ENCODE data around the gene GALNTL6.

GALNTL6 gene

DNA sequence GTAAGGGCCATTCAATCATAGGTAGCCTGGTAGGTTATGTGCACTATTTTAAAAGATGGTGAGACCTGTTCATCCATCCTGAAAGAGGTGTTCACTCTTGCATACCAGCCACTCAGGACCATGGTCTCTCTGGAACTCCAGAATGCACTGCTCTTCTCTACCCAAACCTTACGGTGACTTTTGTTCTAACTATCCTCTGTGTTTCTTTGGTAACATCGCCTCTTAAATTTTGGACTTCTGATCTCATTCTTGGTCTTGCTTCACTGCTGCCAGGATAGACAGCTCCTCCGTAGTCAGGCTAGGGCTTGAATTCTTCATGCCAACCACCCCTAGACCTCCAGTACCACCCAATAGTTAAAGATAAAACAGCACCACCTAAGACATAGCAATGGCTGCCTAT is 1009.1 kb downstream of the GALNTL6 start:
- Histone ChIP-seq H3K27me3 (ENCODE audit: control insufficient read depth, insufficient read depth, low read length) (peaks cover 13% of the 10 kb centered on the region), H3K9ac (ENCODE audit: low read depth, low read length) (no peak overlapping the region), H3K4me1 (ENCODE audit: control insufficient read depth, insufficient read depth, low read length) (no peaks in the 10 kb centered on the region), H3K4me2 (ENCODE audit: low read length) (no peak overlapping the region), H3K9me3 (replicated peaks; ENCODE audit: low read length) (no peaks in the 10 kb centered on the region), H3K36me3 (ENCODE audit: insufficient read depth, low read length) (no peaks in the 10 kb centered on the region), H3K4me3 (ENCODE audit: low read length) (no peak overlapping the region)

DNA sequence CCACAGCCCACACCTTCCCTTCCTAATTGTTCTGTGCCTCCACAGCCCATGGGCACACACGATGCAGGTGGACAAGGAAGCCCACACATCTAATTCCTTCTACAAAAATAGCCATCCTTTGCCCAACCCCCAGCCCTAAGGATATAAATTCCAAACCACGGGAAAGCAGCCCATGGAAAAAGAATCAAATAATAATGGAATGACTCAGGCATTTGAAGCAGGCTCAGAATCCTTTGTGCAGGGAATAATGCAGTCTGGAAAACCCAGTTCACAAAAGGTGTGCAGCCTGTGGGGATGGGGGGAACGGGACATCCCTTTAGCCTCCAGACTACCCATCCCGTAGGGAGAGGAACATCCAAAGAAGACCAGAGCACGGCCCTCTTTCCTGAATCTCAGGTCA is 1013.1 kb downstream of the GALNTL6 start:
- Histone ChIP-seq H3K9me3 (replicated peaks; ENCODE audit: low read length) (no peaks in the 10 kb centered on the region), H3K4me2 (ENCODE audit: low read length) (no peak overlapping the region), H3K4me1 (ENCODE audit: control insufficient read depth, insufficient read depth, low read length) (no peaks in the 10 kb centered on the region), H3K27me3 (ENCODE audit: control insufficient read depth, insufficient read depth, low read length) (peaks cover 11% of the 10 kb centered on the region), H3K4me3 (ENCODE audit: low read length) (no peak overlapping the region), H3K36me3 (ENCODE audit: insufficient read depth, low read length) (no peaks in the 10 kb centered on the region), H3K9ac (ENCODE audit: low read depth, low read length) (no peak overlapping the region)

DNA sequence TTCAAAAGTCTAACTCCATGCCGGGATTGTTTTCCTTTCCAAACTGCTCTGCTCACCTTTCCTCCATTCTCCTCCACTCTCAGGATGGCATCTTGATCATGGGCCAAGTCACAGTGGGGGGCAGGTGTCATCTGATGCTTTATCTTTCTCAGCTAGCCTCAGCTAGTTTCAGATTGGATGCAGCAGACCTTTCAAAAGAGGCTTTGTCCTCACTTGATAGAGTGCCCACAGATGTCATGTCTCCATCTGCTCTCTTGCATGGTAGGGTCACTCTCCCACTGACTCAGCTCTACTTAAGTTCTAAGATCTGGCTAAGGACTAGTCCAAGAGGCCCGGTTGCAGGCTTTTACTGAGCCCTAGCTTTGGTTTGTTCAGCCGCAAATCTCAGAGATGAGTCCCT is 1013.7 kb downstream of the GALNTL6 start:
- H3K4me2 ChIP-seq (ENCODE audit: low read length): no peak overlapping the region
- H3K4me1 ChIP-seq (ENCODE audit: control insufficient read depth, insufficient read depth, low read length): no peaks in the 10 kb centered on the region
- H3K4me3 ChIP-seq (ENCODE audit: low read length): no peak overlapping the region
- H3K9me3 ChIP-seq (replicated peaks; ENCODE audit: low read length): no peaks in the 10 kb centered on the region
- H3K9ac ChIP-seq (ENCODE audit: low read depth, low read length): no peak overlapping the region
- no peaks in the 10 kb centered on the region for H3K36me3 ChIP-seq (ENCODE audit: insufficient read depth, low read length)
- peaks cover 11% of the 10 kb centered on the region for H3K27me3 ChIP-seq (ENCODE audit: control insufficient read depth, insufficient read depth, low read length)

DNA sequence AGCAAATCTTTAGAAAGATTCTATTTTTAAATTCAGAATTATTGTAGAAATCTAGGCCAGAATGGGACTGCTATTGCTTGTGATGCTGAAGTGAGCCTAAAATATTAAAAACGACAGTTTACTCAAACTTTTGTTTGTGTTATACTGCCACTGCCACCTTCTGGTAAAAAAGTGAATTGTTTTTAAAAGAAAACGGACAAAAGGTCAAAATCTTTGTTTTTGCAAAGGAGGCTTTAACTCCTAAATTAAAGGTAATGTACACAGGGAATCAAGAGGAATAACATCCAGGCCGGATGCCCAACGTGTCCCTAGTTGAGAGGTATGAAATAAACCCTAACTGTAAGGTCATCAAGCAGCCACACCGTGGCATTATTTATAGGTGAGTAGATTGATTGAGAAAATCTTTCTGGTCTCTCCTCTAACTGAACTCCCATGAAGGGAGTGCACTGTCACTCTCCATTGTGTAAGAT is 1017.1 kb downstream of the GALNTL6 start:
- peaks cover 19% of the 10 kb centered on the region for H3K27me3 ChIP-seq (ENCODE audit: control insufficient read depth, insufficient read depth, low read length)
- H3K4me1 ChIP-seq (ENCODE audit: control insufficient read depth, insufficient read depth, low read length): no peaks in the 10 kb centered on the region
- no peaks in the 10 kb centered on the region for H3K9me3 ChIP-seq (replicated peaks; ENCODE audit: low read length)
- H3K9ac ChIP-seq (ENCODE audit: low read depth, low read length): no peak overlapping the region
- no peaks in the 10 kb centered on the region for H3K36me3 ChIP-seq (ENCODE audit: insufficient read depth, low read length)
- no peak overlapping the region for H3K4me2 ChIP-seq (ENCODE audit: low read length)
- no peak overlapping the region for H3K4me3 ChIP-seq (ENCODE audit: low read length)

DNA sequence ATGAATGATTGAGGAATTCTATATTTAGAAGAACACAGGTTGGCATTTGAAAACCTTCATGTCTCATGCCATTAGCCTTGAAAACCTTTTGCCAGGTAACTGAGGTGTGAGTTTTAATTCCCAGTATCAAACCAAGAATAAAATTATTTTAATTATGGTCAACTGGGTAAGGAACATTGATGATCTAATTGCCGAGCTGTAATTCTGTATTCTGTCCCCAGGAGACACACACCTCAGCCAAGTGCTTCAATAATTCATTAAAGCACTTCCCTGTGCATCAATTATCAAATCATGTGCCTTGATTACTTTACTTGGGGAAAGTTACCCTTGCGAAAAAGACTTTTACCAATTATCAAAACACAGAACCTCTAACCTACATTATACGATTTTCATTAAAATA is 1023.5 kb downstream of the GALNTL6 start:
- no peaks in the 10 kb centered on the region for H3K9me3 ChIP-seq (replicated peaks; ENCODE audit: low read length)
- no peak overlapping the region for H3K4me2 ChIP-seq (ENCODE audit: low read length)
- no peak overlapping the region for H3K4me3 ChIP-seq (ENCODE audit: low read length)
- no peak overlapping the region for H3K9ac ChIP-seq (ENCODE audit: low read depth, low read length)
- no peaks in the 10 kb centered on the region for H3K36me3 ChIP-seq (ENCODE audit: insufficient read depth, low read length)
- no peaks in the 10 kb centered on the region for H3K4me1 ChIP-seq (ENCODE audit: control insufficient read depth, insufficient read depth, low read length)
- H3K27me3 ChIP-seq (ENCODE audit: control insufficient read depth, insufficient read depth, low read length): peaks cover 28% of the 10 kb centered on the region

DNA sequence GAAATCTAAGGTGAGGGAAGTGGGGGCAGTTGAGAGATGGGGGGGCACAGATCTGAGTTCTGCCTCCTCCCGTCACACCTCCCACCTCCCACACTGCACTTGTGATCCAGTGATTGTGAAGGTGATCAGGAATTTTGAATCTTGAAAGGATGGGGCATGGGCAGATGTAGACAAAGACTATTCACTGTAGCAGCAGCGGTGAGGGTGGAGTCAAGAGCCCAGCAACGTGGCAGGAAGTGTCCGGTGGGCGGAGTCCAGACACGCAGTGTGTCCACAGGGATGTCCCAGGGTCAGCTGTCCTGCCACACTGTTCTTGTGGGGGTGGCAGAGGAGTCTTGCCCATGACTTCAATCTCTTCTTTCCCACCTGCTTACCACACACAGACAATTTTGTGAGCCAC is 1024.9 kb downstream of the GALNTL6 start:
- H3K9me3 ChIP-seq (replicated peaks; ENCODE audit: low read length): no peaks in the 10 kb centered on the region
- H3K4me3 ChIP-seq (ENCODE audit: low read length): no peak overlapping the region
- no peak overlapping the region for H3K4me2 ChIP-seq (ENCODE audit: low read length)
- no peaks in the 10 kb centered on the region for H3K36me3 ChIP-seq (ENCODE audit: insufficient read depth, low read length)
- no peak overlapping the region for H3K9ac ChIP-seq (ENCODE audit: low read depth, low read length)
- peaks cover 28% of the 10 kb centered on the region for H3K27me3 ChIP-seq (ENCODE audit: control insufficient read depth, insufficient read depth, low read length)
- H3K4me1 ChIP-seq (ENCODE audit: control insufficient read depth, insufficient read depth, low read length): no peaks in the 10 kb centered on the region

DNA sequence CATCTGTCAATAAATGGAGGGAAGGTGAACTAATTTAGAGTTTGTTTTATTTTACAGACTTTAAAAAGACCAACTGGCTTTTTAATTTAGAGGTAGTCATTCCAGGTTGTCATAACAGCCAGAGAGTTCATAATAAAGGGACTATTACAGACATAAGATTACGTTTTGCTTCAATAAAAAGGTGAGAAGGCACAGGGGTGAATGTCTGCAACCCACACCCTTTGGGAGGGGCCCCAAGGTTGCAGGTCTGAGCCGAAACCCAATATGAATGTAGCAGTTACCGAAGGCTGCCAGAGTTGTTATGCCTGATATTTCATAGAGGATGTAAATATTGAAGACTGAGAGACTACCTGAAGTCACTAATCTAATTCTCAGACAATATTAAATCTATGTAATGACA is 1025.7 kb downstream of the GALNTL6 start:
- H3K27me3 ChIP-seq (ENCODE audit: control insufficient read depth, insufficient read depth, low read length): peaks cover 25% of the 10 kb centered on the region
- no peak overlapping the region for H3K9ac ChIP-seq (ENCODE audit: low read depth, low read length)
- no peak overlapping the region for H3K4me2 ChIP-seq (ENCODE audit: low read length)
- no peaks in the 10 kb centered on the region for H3K9me3 ChIP-seq (replicated peaks; ENCODE audit: low read length)
- H3K36me3 ChIP-seq (ENCODE audit: insufficient read depth, low read length): no peaks in the 10 kb centered on the region
- H3K4me1 ChIP-seq (ENCODE audit: control insufficient read depth, insufficient read depth, low read length): no peaks in the 10 kb centered on the region
- H3K4me3 ChIP-seq (ENCODE audit: low read length): no peak overlapping the region

DNA sequence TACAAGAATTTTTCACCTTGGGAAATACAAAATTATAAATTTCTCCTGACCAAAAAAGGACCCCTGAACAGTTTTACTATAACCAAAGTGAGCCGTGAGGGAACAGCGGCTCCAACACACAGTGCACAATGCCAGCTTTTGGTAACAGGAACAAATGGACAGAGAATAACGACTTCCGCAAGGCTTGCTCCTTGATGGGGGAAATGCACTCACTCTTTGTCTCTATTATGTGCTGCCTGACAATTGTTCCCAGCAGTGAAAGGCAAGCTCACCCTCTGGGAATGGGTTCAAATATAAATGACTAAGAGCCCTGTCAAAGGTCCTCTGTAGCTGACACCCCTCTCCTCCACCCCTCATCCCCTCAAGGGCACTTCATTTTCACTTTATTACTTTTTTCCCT is 1029.6 kb downstream of the GALNTL6 start:
- H3K4me2 ChIP-seq (ENCODE audit: low read length): no peak overlapping the region
- no peaks in the 10 kb centered on the region for H3K36me3 ChIP-seq (ENCODE audit: insufficient read depth, low read length)
- H3K4me3 ChIP-seq (ENCODE audit: low read length): no peak overlapping the region
- no peaks in the 10 kb centered on the region for H3K4me1 ChIP-seq (ENCODE audit: control insufficient read depth, insufficient read depth, low read length)
- H3K9me3 ChIP-seq (replicated peaks; ENCODE audit: low read length): no peaks in the 10 kb centered on the region
- no peaks in the 10 kb centered on the region for H3K27me3 ChIP-seq (ENCODE audit: control insufficient read depth, insufficient read depth, low read length)
- H3K9ac ChIP-seq (ENCODE audit: low read depth, low read length): no peak overlapping the region

DNA sequence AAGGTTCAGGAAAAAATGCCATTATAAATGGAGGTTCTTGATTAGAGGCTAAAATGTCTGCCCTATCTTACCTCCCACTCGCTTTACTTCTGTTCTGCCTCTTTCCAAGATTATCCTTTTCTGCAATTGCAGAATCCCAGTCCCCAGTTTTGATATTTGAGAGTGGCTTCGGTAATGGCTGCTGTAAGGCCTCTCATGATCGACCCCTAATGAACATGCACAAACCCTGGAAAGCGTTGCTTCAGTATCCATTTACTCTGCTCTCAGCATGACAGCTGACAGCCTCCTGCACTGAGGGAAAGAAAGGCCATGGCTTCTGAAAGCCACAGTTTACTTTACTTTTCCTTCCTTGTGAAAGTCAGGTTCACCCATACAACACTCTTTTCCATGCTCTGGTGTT is 1030.0 kb downstream of the GALNTL6 start:
- H3K4me2 ChIP-seq (ENCODE audit: low read length): no peak overlapping the region
- no peaks in the 10 kb centered on the region for H3K36me3 ChIP-seq (ENCODE audit: insufficient read depth, low read length)
- no peak overlapping the region for H3K9ac ChIP-seq (ENCODE audit: low read depth, low read length)
- H3K27me3 ChIP-seq (ENCODE audit: control insufficient read depth, insufficient read depth, low read length): no peaks in the 10 kb centered on the region
- H3K9me3 ChIP-seq (replicated peaks; ENCODE audit: low read length): no peaks in the 10 kb centered on the region
- H3K4me3 ChIP-seq (ENCODE audit: low read length): no peak overlapping the region
- no peaks in the 10 kb centered on the region for H3K4me1 ChIP-seq (ENCODE audit: control insufficient read depth, insufficient read depth, low read length)

DNA sequence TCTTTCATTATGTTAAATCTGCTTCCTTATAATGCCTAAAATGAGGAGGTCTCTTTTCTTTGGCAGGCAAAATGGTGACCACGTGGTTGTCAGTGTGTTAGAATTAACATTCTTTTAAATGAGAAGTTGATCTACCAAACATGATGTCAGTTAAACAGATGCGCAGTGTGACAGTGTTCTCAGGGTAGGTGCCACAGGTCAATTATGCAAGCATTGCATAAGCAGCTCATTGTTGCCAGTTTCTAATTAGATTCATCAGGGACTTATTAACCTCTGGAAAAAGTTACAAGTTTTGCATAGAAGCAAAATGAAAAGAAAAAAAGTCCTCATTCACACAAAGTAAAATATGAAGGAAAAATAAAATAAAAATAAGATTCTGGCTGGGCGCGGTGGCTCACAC is 1031.4 kb downstream of the GALNTL6 start:
- no peaks in the 10 kb centered on the region for H3K27me3 ChIP-seq (ENCODE audit: control insufficient read depth, insufficient read depth, low read length)
- no peaks in the 10 kb centered on the region for H3K36me3 ChIP-seq (ENCODE audit: insufficient read depth, low read length)
- H3K9ac ChIP-seq (ENCODE audit: low read depth, low read length): no peak overlapping the region
- no peaks in the 10 kb centered on the region for H3K4me1 ChIP-seq (ENCODE audit: control insufficient read depth, insufficient read depth, low read length)
- H3K4me3 ChIP-seq (ENCODE audit: low read length): no peak overlapping the region
- no peaks in the 10 kb centered on the region for H3K9me3 ChIP-seq (replicated peaks; ENCODE audit: low read length)
- H3K4me2 ChIP-seq (ENCODE audit: low read length): no peak overlapping the region

DNA sequence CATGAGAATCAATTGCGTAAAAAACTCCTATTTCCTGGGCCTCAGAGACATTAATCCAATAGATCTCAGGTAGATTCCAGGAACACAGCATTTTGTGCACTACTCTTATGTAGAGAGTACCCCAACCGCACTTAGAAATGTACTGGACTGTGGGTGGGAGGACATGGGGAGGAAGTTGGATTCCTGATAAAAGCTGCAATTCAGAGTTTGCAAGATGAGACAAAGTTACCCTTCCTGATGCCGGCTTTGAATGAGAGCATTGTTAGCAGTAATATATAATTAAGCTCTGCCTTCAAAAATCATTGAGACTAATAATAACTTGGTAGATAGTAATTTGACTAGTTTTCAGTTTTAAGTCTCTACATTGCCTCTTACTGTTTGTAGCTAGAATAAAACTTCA is 1032.1 kb downstream of the GALNTL6 start:
- H3K27me3 ChIP-seq (ENCODE audit: control insufficient read depth, insufficient read depth, low read length): no peaks in the 10 kb centered on the region
- H3K9me3 ChIP-seq (replicated peaks; ENCODE audit: low read length): no peaks in the 10 kb centered on the region
- H3K36me3 ChIP-seq (ENCODE audit: insufficient read depth, low read length): no peaks in the 10 kb centered on the region
- no peak overlapping the region for H3K4me2 ChIP-seq (ENCODE audit: low read length)
- no peak overlapping the region for H3K4me3 ChIP-seq (ENCODE audit: low read length)
- H3K9ac ChIP-seq (ENCODE audit: low read depth, low read length): no peak overlapping the region
- peaks cover under 1% of the 10 kb centered on the region for H3K4me1 ChIP-seq (ENCODE audit: control insufficient read depth, insufficient read depth, low read length)

DNA sequence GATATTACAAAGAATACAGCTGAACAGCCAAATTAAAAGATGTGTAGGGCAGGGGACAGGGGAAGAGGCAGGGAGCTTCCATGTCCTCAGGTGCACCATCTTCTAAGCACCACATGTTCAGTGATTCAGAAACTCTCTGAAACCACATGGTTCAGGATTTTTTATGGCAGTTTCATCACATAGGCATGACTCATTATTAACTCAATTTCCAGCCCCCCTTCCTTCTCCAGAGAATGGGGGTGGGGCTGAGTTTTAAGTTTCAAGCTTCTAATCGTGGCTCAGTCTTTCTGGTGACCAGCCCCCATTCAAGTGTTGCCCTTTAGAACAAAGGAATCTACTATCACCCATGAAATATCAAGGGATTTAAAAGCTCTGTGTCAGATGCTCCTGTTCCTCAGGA is 1037.6 kb downstream of the GALNTL6 start:
- Histone ChIP-seq H3K9ac (ENCODE audit: low read depth, low read length) (no peak overlapping the region), H3K36me3 (ENCODE audit: insufficient read depth, low read length) (no peaks in the 10 kb centered on the region), H3K9me3 (replicated peaks; ENCODE audit: low read length) (no peaks in the 10 kb centered on the region), H3K4me3 (ENCODE audit: low read length) (no peak overlapping the region), H3K27me3 (ENCODE audit: control insufficient read depth, insufficient read depth, low read length) (no peaks in the 10 kb centered on the region), H3K4me1 (ENCODE audit: control insufficient read depth, insufficient read depth, low read length) (peaks cover 15% of the 10 kb centered on the region), H3K4me2 (ENCODE audit: low read length) (peak overlapping the region; percentile 50)

All from skeletal muscle satellite cell (primary cell).